ENCODE data around the gene INPP5D. TPM values are rescaled to one million over a fixed set of nuclear protein-coding genes. Genes with fewer than 3 reads are reported as not detected.

Gene INPP5D
- total and polyA plus RNA-seq, 4 donors = 7.6 to 26.1 (median 25.3) TPM

GRCh38 chr2:233026198-233026813 is 33.8 kb upstream of the INPP5D start:
- Histone ChIP-seq H3K36me3 (ENCODE audit: control insufficient read depth in 4 of 4, insufficient read depth in 4 of 4, low read length in 4 of 4) (no peaks in the 10 kb centered on the region), H3K9me3 (ENCODE audit: control insufficient read depth in 4 of 4, insufficient read depth in 3 of 4, low read length in 3 of 4) (no peaks in the 10 kb centered on the region), H3K4me3 (no peak overlapping the region), H3K27ac (ENCODE audit: low read depth in 1 of 2, low read length in 1 of 2) (no peak overlapping the region), H3K9ac (ENCODE audit: insufficient read depth in 1 of 2, low read length in 2 of 2) (no peak overlapping the region), H3K4me1 (ENCODE audit: control insufficient read depth in 5 of 5, insufficient read depth in 5 of 5, low read length in 5 of 5) (no peaks in the 10 kb centered on the region), H3K27me3 (ENCODE audit: control insufficient read depth in 3 of 3, insufficient read depth in 3 of 3, low read length in 2 of 3) (no peaks in the 10 kb centered on the region)
- ATAC-seq (ENCODE audit: insufficient read depth, low FRiP score) (no peak), DNase-seq (no peak)
- TF ChIP-seq CTCF (IDR thresholded peaks at IDR 0.05; ENCODE audit: control extremely low read depth, extremely low read depth) = no peak
- 92 to 93% methylated on average over 4 of the region's 4 CpGs for WGBS, 2 donors

GRCh38 chr2:233029321-233029720 is 30.8 kb upstream of the INPP5D start:
- H3K4me3 ChIP-seq = no peak overlapping the region
- no peak overlapping the region for H3K9ac ChIP-seq (ENCODE audit: insufficient read depth in 1 of 2, low read length in 2 of 2)
- DNase-seq = no peak
- no peaks in the 10 kb centered on the region for H3K9me3 ChIP-seq (ENCODE audit: control insufficient read depth in 4 of 4, insufficient read depth in 3 of 4, low read length in 3 of 4)
- no peak overlapping the region for H3K27ac ChIP-seq (ENCODE audit: low read depth in 1 of 2, low read length in 1 of 2)
- H3K4me1 ChIP-seq (ENCODE audit: control insufficient read depth in 5 of 5, insufficient read depth in 5 of 5, low read length in 5 of 5) = no peaks in the 10 kb centered on the region
- H3K36me3 ChIP-seq (ENCODE audit: control insufficient read depth in 4 of 4, insufficient read depth in 4 of 4, low read length in 4 of 4) = no peaks in the 10 kb centered on the region
- 94 to 95% methylated on average over 9 of the region's 9 CpGs for WGBS, 2 donors
- H3K27me3 ChIP-seq (ENCODE audit: control insufficient read depth in 3 of 3, insufficient read depth in 3 of 3, low read length in 2 of 3) = no peaks in the 10 kb centered on the region
- TF ChIP-seq CTCF (IDR thresholded peaks at IDR 0.05; ENCODE audit: control extremely low read depth, extremely low read depth) = no peak
- no peak for ATAC-seq (ENCODE audit: insufficient read depth, low FRiP score)

GRCh38 chr2:233031556-233032500 is 28.3 kb upstream of the INPP5D start:
- Histone ChIP-seq H3K4me1 (ENCODE audit: control insufficient read depth in 5 of 5, insufficient read depth in 5 of 5, low read length in 5 of 5) (no peaks in the 10 kb centered on the region), H3K9ac (ENCODE audit: insufficient read depth in 1 of 2, low read length in 2 of 2) (no peak overlapping the region), H3K36me3 (ENCODE audit: control insufficient read depth in 4 of 4, insufficient read depth in 4 of 4, low read length in 4 of 4) (no peaks in the 10 kb centered on the region), H3K4me3 (no peak overlapping the region), H3K9me3 (ENCODE audit: control insufficient read depth in 4 of 4, insufficient read depth in 3 of 4, low read length in 3 of 4) (no peaks in the 10 kb centered on the region), H3K27me3 (ENCODE audit: control insufficient read depth in 3 of 3, insufficient read depth in 3 of 3, low read length in 2 of 3) (no peaks in the 10 kb centered on the region), H3K27ac (ENCODE audit: low read depth in 1 of 2, low read length in 1 of 2) (no peak overlapping the region)
- no peak for DNase-seq
- TF ChIP-seq CTCF (IDR thresholded peaks at IDR 0.05; ENCODE audit: control extremely low read depth, extremely low read depth) = no peak
- no peak for ATAC-seq (ENCODE audit: insufficient read depth, low FRiP score)
- WGBS, 2 donors = 88 to 91% methylated on average over 27 of the region's 27 CpGs

All from lung (tissue), 12 donors.